Measurements from ENCODE around the gene ZNF865. TPM values are rescaled to one million over a fixed set of nuclear protein-coding genes. Genes with fewer than 3 reads are reported as not detected.

ZNF865 gene
- total RNA-seq, 4 donors from 2014 or later, result 7.5 to 15.4 (median 10.2) TPM

DNA sequence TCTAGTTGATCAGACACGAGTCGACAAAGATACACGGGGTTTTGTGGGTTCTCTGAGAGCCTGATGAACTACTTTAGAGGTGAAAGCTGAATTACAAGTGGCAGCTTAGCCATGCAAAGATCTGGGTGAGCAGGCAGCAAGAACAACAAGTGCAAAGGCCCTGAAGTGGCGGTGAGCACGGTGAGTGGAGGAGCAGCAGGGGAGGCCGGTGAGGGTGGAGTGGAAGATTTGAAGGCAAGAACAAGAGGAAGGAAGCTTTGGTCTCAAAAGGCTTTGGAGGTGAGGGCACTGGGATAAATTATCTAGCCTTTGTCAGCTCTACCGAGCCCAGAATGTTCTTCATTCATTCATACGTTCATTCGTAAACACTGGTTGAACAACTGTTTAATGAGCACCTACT lies 1.4 kb downstream of the ZNF865 start:
- Histone ChIP-seq H3K36me3 (peaks cover 0 to 33% (median 23%) of the 10 kb centered on the region in 4 donors), H3K4me1 (peaks cover 40 to 74% (median 54%) of the 10 kb centered on the region in 4 donors), H3K9me3 (no peaks in the 10 kb centered on the region), H3K27ac (replicated peaks in 1 of 4) (peak overlapping the region in 3 of 4 donors; percentile 89 to 99 (median 97)), H3K4me3 (peak overlapping the region in 3 of 4 donors; percentile 69 to 93 (median 91)), H3K27me3 (no peaks in the 10 kb centered on the region)
- WGBS, result 71% methylated on average over 9 of the region's 9 CpGs
- intact Hi-C loops (cut with DNase I), result loop anchor here (2.0 kb wide), 1 partner anchor 90 kb away; no protein-coding TSS in a partner anchor
- TF ChIP-seq POLR2A (IDR thresholded peaks at IDR 0.05; ENCODE audit: low read depth) (no peak), POLR2AphosphoS5 (IDR thresholded peaks at IDR 0.05) (no peak), EP300 (IDR thresholded peaks at IDR 0.05) (no peak)
- TF ChIP-seq, protein P1, sequence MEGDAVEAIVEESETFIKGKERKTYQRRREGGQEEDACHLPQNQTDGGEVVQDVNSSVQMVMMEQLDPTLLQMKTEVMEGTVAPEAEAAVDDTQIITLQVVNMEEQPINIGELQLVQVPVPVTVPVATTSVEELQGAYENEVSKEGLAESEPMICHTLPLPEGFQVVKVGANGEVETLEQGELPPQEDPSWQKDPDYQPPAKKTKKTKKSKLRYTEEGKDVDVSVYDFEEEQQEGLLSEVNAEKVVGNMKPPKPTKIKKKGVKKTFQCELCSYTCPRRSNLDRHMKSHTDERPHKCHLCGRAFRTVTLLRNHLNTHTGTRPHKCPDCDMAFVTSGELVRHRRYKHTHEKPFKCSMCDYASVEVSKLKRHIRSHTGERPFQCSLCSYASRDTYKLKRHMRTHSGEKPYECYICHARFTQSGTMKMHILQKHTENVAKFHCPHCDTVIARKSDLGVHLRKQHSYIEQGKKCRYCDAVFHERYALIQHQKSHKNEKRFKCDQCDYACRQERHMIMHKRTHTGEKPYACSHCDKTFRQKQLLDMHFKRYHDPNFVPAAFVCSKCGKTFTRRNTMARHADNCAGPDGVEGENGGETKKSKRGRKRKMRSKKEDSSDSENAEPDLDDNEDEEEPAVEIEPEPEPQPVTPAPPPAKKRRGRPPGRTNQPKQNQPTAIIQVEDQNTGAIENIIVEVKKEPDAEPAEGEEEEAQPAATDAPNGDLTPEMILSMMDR (IDR thresholded peaks at IDR 0.05), result no peak
- no peak for DNase-seq (ENCODE audit: extremely low spot score)

DNA sequence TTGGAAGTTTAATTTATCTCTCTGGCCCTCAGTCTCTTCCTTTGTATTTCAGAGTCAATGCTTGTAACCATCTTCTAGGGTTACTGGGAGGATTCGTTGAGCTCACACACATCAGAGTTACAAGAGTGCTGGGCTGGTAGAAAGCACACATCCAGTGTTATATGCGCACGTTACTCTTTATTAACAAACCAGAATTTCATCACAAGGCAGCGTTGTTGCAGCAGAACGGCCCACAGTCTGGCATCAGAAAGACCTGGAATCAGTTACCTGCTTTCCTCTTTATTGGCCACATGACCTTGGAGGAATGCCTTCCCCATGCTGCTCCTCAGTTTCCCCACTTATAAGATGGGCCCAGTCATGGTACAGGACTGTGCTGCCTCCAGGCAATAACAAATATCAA lies 3.9 kb downstream of the ZNF865 start:
- intact Hi-C loops (cut with DNase I), result no loop called here
- H3K4me1 ChIP-seq, result peaks cover 35 to 75% (median 57%) of the 10 kb centered on the region in 4 donors

DNA sequence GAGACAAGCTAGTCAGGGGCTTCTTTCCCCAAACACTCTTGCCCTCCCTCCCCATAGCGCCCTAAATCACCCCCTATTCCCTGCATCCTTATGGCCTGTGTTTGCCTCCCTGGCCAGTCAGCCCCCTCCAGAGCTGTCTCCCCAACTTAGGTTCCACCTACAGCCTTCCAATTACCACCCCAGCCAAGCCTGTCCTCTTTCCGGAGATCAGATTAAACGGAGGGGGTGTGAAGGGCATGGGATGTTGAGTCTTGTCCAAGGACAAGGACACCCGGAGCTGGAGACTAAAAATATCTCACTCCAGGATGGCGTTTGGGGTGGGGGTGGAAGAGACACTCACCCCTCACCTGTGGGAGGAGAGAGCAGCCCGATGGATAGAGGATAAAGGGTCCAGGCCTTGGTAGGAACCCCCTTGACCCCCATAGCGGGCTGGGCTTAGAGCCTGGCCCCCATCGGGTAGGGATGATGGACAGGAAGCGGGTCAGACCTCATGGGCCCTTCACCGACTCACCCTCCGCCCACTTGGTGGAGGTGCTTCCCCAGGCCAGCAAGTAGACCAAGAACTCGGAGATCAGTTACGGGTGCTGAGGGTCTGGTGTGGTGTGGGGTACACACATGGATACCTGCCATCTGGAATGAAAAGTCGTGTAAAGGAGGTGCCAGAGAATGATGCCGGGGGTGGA lies 6.0 kb downstream of the ZNF865 start:
- H3K4me3 ChIP-seq, result no peak overlapping the region
- DNase-seq (ENCODE audit: extremely low spot score), result no peak
- no peaks in the 10 kb centered on the region for H3K9me3 ChIP-seq
- H3K4me1 ChIP-seq, result peaks cover 26 to 61% (median 43%) of the 10 kb centered on the region in 4 donors
- TF ChIP-seq, protein P1 (IDR thresholded peaks at IDR 0.05), result no peak
- TF ChIP-seq EP300 (IDR thresholded peaks at IDR 0.05), result no peak
- TF ChIP-seq POLR2A (IDR thresholded peaks at IDR 0.05; ENCODE audit: low read depth), result no peak
- no peak for TF ChIP-seq POLR2AphosphoS5 (IDR thresholded peaks at IDR 0.05)
- WGBS, result 73% methylated on average over 11 of the region's 15 CpGs
- peaks cover 22 to 63% (median 47%) of the 10 kb centered on the region in 4 donors for H3K36me3 ChIP-seq
- H3K27ac ChIP-seq (replicated peaks in 1 of 4), result peak overlapping the region in 1 of 4 donors; percentile 16
- H3K27me3 ChIP-seq, result no peaks in the 10 kb centered on the region
- intact Hi-C loops (cut with DNase I), result no loop called here

More for the DNA sequence above, 3.9 kb downstream of the ZNF865 start:
- Histone ChIP-seq H3K27ac (replicated peaks in 1 of 4) (no peak overlapping the region), H3K36me3 (peaks cover 5 to 41% (median 28%) of the 10 kb centered on the region in 4 donors), H3K9me3 (no peaks in the 10 kb centered on the region), H3K27me3 (no peaks in the 10 kb centered on the region), H3K4me3 (no peak overlapping the region)
- no peak for TF ChIP-seq POLR2AphosphoS5 (IDR thresholded peaks at IDR 0.05)
- TF ChIP-seq POLR2A (IDR thresholded peaks at IDR 0.05; ENCODE audit: low read depth), result no peak
- TF ChIP-seq, protein P1 (IDR thresholded peaks at IDR 0.05), result no peak
- TF ChIP-seq EP300 (IDR thresholded peaks at IDR 0.05), result no peak
- DNase-seq (ENCODE audit: extremely low spot score), result no peak
- WGBS, result 88% methylated on average over 5 of the region's 5 CpGs

DNA sequence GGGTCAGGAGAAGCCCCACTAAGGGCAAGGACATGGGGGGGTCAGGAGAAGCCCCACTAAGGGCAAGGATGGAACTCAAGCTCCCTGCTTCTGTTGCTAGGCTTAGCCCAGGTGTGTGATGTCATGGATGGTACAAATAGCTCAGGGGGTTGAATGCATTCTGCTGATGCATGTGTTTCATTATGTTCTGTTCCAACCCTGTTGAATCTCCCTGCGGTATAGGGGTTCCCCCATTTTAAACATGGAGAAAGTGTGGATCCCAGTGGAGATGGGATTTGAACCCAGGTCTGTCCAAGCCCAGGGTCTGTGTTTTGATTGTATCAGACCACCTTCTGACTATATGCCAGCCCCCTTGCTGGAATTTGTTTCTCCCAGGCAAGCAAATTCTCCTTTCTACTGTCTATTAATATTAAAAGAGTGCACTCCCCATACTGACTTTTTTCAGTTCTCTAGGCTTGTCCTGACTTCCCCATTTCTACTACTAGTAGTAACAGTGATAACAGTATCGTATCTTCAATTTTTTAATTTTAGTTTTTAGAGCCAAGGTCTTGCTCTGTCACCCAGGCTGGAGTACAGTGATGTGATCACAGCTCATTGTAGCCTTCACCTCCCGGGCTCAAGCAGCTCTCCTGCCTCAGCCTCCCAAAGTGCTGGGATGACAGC lies 6.7 kb downstream of the ZNF865 start:
- Histone ChIP-seq H3K4me3 (no peak overlapping the region), H3K27me3 (no peaks in the 10 kb centered on the region), H3K9me3 (no peaks in the 10 kb centered on the region), H3K4me1 (peaks cover 19 to 54% (median 36%) of the 10 kb centered on the region in 4 donors), H3K27ac (replicated peaks in 1 of 4) (peak overlapping the region in 1 of 4 donors; percentile 16), H3K36me3 (peaks cover 26 to 65% (median 54%) of the 10 kb centered on the region in 4 donors)
- no peak for DNase-seq (ENCODE audit: extremely low spot score)
- 74% methylated on average over 3 of the region's 3 CpGs for WGBS
- TF ChIP-seq POLR2AphosphoS5 (IDR thresholded peaks at IDR 0.05), result no peak
- TF ChIP-seq POLR2A (IDR thresholded peaks at IDR 0.05; ENCODE audit: low read depth), result no peak
- TF ChIP-seq, protein P1 (IDR thresholded peaks at IDR 0.05), result no peak
- TF ChIP-seq EP300 (IDR thresholded peaks at IDR 0.05), result no peak
- intact Hi-C loops (cut with DNase I), result no loop called here
